ENCODE data around the gene INPP5D. TPM values are rescaled to one million over a fixed set of nuclear protein-coding genes. Genes with fewer than 3 reads are reported as not detected.

The INPP5D gene
- total and polyA plus RNA-seq, 2 of the 8 experiments (the other 6 are each of a cell fraction or from before 2014, with no cell fraction given), result 4.5 to 7.1 TPM

GRCh38 chr2:233064530-233065199 is 4.5 kb downstream of the INPP5D start (continued):
- TF ChIP-seq CHD7 (IDR thresholded peaks at IDR 0.05; ENCODE audit: insufficient replicate concordance, low read length), result no peak

All from H1 (cell line).